ENCODE results near the gene OR2T4. TPM values are rescaled to one million over a fixed set of nuclear protein-coding genes. Genes with fewer than 3 reads are reported as not detected.

Gene OR2T4
- total and polyA plus RNA-seq, 8 donors: not detected

GRCh38 chr1:248348475-248348874 is 13.0 kb upstream of the OR2T4 start, which contains the start of gene OR14C36:
TSS of gene OR14C36 (plus strand) at chr1:248348775. CDS start at chr1:248348775, 0 bp downstream.
- WGBS, 5 donors: 65 to 76% (median 71%) methylated on average over 4 of the region's 4 CpGs
- Histone ChIP-seq H3K4me3 (no peak within 1 kb of the TSS), H3K27ac (no peak within 1 kb of the TSS), H3K4me1 (no peaks in the 10 kb centered on the region), H3K9me3 (no peaks in the 10 kb centered on the region), H3K36me3 (no peaks in the 10 kb centered on the region), H3K27me3 (peaks cover 0 to 4% (median 0%) of the 10 kb centered on the region in 3 donors)
- intact Hi-C loops (cut with DNase I; ENCODE audit: low total_unique reads): no loop called here
- TF ChIP-seq POLR2A (IDR thresholded peaks at IDR 0.05): no peak
- no peak for TF ChIP-seq POLR2AphosphoS5 (IDR thresholded peaks at IDR 0.05)
- TF ChIP-seq CTCF (IDR thresholded peaks at IDR 0.05): no peak
- TF ChIP-seq EP300 (IDR thresholded peaks at IDR 0.05): no peak
- no peak for DNase-seq

- 71 to 80% (median 77%) methylated on average over 3 of the region's 3 CpGs for WGBS, 5 donors
- intact Hi-C loops (cut with DNase I; ENCODE audit: low total_unique reads): no loop called here
These were observed 2.0 kb upstream of the OR2T4 start for GRCh38 chr1:248359415-248359814.

GRCh38 chr1:248366609-248367008 is 5.1 kb downstream of the OR2T4 start:
- TF ChIP-seq POLR2AphosphoS5 (IDR thresholded peaks at IDR 0.05) (no peak), POLR2A (IDR thresholded peaks at IDR 0.05) (no peak), CTCF (IDR thresholded peaks at IDR 0.05) (no peak), EP300 (IDR thresholded peaks at IDR 0.05) (no peak)
- Histone ChIP-seq H3K4me3 (no peak overlapping the region), H3K36me3 (no peaks in the 10 kb centered on the region), H3K9me3 (peaks cover 0 to 6% (median 6%) of the 10 kb centered on the region in 4 donors), H3K4me1 (no peaks in the 10 kb centered on the region), H3K27me3 (no peaks in the 10 kb centered on the region), H3K27ac (no peak overlapping the region)
- DNase-seq: no peak
- intact Hi-C loops (cut with DNase I; ENCODE audit: low total_unique reads): no loop called here

More at GRCh38 chr1:248359415-248359814, 2.0 kb upstream of the OR2T4 start:
- peaks cover 0 to under 1% (median 0%) of the 10 kb centered on the region in 4 donors for H3K9me3 ChIP-seq
- TF ChIP-seq CTCF (IDR thresholded peaks at IDR 0.05) (no peak), EP300 (IDR thresholded peaks at IDR 0.05) (no peak), POLR2AphosphoS5 (IDR thresholded peaks at IDR 0.05) (no peak), POLR2A (IDR thresholded peaks at IDR 0.05) (no peak)
- H3K27me3 ChIP-seq: no peaks in the 10 kb centered on the region
- no peaks in the 10 kb centered on the region for H3K4me1 ChIP-seq
- no peaks in the 10 kb centered on the region for H3K36me3 ChIP-seq
- H3K4me3 ChIP-seq: no peak overlapping the region
- DNase-seq: no peak
- H3K27ac ChIP-seq: no peak overlapping the region

GRCh38 chr1:248372394-248372793 is 10.9 kb downstream of the OR2T4 start:
- intact Hi-C loops (cut with DNase I; ENCODE audit: low total_unique reads): no loop called here
- DNase-seq: no peak
- TF ChIP-seq POLR2AphosphoS5 (IDR thresholded peaks at IDR 0.05) (no peak), CTCF (IDR thresholded peaks at IDR 0.05) (no peak), POLR2A (IDR thresholded peaks at IDR 0.05) (no peak), EP300 (IDR thresholded peaks at IDR 0.05) (no peak)
- H3K27me3 ChIP-seq: no peaks in the 10 kb centered on the region
- no peak overlapping the region for H3K4me3 ChIP-seq
- WGBS, 5 donors: 48 to 79% (median 65%) methylated on average over 5 of the region's 5 CpGs
- peaks cover 0 to 4% (median 0%) of the 10 kb centered on the region in 4 donors for H3K9me3 ChIP-seq
- no peaks in the 10 kb centered on the region for H3K36me3 ChIP-seq
- no peaks in the 10 kb centered on the region for H3K4me1 ChIP-seq
- H3K27ac ChIP-seq: no peak overlapping the region
